Measurements from ENCODE around the gene LRRC59. TPM values are rescaled to one million over a fixed set of nuclear protein-coding genes. Genes with fewer than 3 reads are reported as not detected.

Gene LRRC59
- 10 to 100 TPM; 45.0 to 47.1 TPM for total RNA-seq

- DNase-seq (peak; percentile 98), ATAC-seq (ENCODE audit: low read depth) (peak; percentile 94)
- H3K27ac Mint-ChIP-seq, result peak within 1 kb of the TSS; percentile 88
- POLR2A ChIA-PET, result interaction anchor here (0.6 to 3.8 kb wide), 15 partner anchors 15 to 516 kb away, joined by 3 to 39 read pairs (median 5); partner anchors contain the start of genes ACSF2, EME1, MRPL27 and XYLT2
- peaks cover 11% of the 10 kb centered on the region for H3K36me3 Mint-ChIP-seq
- H3K27me3 Mint-ChIP-seq, result peaks cover 1% of the 10 kb centered on the region
- peak within 1 kb of the TSS; percentile 98 for H3K4me3 Mint-ChIP-seq
- peaks cover 3% of the 10 kb centered on the region for H3K9me3 Mint-ChIP-seq
- H3K4me1 Mint-ChIP-seq, result peaks cover 21% of the 10 kb centered on the region
These were observed at the start of gene LRRC59 for GRCh38 chr17:50397111-50397918. Gene LRRC59, minus strand, starts transcription at chr17:50397523. Its CDS starts 206 bp downstream, at chr17:50397317.

GRCh38 chr17:50445730-50446325 is 48.5 kb upstream of the LRRC59 start:
- Mint-ChIP-seq H3K27me3 (no peaks in the 10 kb centered on the region), H3K36me3 (peaks cover 2% of the 10 kb centered on the region), H3K9me3 (no peaks in the 10 kb centered on the region), H3K4me1 (no peaks in the 10 kb centered on the region), H3K4me3 (no peak overlapping the region), H3K27ac (no peak overlapping the region)
- POLR2A ChIA-PET, result no interaction called here
- no peak for ATAC-seq (ENCODE audit: low read depth)
- no peak for DNase-seq

DNA sequence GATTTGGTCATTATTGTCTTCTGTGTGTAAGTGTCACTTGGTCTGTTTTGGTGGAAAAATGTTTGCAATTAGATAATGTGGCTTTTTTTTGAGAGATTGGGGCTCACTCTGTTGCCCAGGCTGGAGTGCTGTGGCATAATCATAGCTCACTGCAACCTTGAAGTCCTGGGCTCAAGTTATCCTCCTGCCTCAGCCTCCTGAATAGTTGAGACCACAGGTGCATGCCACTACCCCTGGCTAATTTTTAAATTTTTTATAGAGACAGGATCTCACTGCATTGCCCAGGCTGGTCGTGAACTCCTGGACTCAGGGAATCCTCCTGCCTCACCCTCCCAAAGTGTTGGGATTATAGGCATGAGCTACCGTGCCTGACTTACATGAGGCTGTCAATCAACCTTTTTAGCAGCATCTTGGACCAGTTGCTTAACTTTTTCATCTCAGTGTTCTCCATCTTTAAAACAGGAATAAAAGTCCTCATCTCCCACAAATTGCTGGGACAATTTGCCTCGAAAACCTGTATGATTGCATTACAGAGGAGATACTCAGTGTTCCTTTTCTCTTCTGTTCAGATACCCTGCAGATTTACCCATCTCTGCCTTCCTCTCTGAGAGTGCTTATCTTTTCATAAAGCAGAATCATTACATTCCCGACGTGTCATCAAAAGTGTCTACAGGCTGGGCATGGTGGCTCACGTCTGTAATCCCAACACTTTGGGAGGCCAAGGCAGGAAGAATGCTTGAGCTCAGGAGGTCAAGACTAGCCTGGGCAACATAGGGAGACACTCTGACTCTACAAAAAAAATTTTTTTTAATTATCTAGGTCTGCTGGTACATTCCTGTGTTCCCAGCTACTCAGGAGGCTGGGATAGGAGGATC is 47.8 kb upstream of the LRRC59 start:
- no peak for ATAC-seq (ENCODE audit: low read depth)
- Mint-ChIP-seq H3K27ac (no peak overlapping the region), H3K9me3 (no peaks in the 10 kb centered on the region), H3K36me3 (no peaks in the 10 kb centered on the region), H3K4me1 (no peaks in the 10 kb centered on the region), H3K27me3 (no peaks in the 10 kb centered on the region), H3K4me3 (no peak overlapping the region)
- DNase-seq, result no peak
- POLR2A ChIA-PET, result no interaction called here

DNA sequence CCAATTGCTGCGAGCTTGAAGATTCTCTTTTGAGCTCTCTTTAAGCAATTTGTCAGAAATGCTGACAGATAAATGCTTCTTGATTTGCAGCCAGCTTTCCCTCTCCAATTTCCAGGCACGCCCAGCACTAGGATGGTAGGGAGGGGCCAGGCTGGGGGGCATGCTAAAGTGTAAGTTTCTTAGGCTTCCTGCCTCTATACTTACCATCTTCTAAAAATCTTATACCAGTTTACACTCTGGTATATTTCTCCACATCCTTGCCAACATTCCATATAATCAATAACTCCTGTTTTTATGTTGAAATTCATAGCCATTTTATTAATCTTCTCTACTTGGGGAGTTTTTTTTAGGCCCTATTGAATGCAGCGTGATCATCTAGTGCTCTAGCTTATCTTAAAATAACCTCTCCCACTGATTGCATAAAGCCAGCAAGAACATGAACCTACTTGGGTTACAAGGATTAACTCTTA is 46.2 kb upstream of the LRRC59 start:
- peaks cover 2% of the 10 kb centered on the region for H3K4me1 Mint-ChIP-seq
- DNase-seq, result no peak
- no peaks in the 10 kb centered on the region for H3K36me3 Mint-ChIP-seq
- no peaks in the 10 kb centered on the region for H3K27me3 Mint-ChIP-seq
- ATAC-seq (ENCODE audit: low read depth), result no peak
- H3K27ac Mint-ChIP-seq, result no peak overlapping the region
- H3K9me3 Mint-ChIP-seq, result no peaks in the 10 kb centered on the region
- no peak overlapping the region for H3K4me3 Mint-ChIP-seq
- POLR2A ChIA-PET, result interaction anchor here (0.6 kb wide), 1 partner anchor 11 kb away, joined by 3 read pairs; no protein-coding TSS in a partner anchor

GRCh38 chr17:50440838-50441829 is 43.8 kb upstream of the LRRC59 start:
- DNase-seq (no peak), ATAC-seq (ENCODE audit: low read depth) (no peak)
- peaks cover 6% of the 10 kb centered on the region for H3K36me3 Mint-ChIP-seq
- no peaks in the 10 kb centered on the region for H3K9me3 Mint-ChIP-seq
- no peak overlapping the region for H3K4me3 Mint-ChIP-seq
- no peaks in the 10 kb centered on the region for H3K27me3 Mint-ChIP-seq
- H3K27ac Mint-ChIP-seq, result no peak overlapping the region
- peaks cover 2% of the 10 kb centered on the region for H3K4me1 Mint-ChIP-seq
- POLR2A ChIA-PET, result interaction anchor here (0.7 kb wide), 1 partner anchor 24 kb away, joined by 3 read pairs; no protein-coding TSS in a partner anchor

DNA sequence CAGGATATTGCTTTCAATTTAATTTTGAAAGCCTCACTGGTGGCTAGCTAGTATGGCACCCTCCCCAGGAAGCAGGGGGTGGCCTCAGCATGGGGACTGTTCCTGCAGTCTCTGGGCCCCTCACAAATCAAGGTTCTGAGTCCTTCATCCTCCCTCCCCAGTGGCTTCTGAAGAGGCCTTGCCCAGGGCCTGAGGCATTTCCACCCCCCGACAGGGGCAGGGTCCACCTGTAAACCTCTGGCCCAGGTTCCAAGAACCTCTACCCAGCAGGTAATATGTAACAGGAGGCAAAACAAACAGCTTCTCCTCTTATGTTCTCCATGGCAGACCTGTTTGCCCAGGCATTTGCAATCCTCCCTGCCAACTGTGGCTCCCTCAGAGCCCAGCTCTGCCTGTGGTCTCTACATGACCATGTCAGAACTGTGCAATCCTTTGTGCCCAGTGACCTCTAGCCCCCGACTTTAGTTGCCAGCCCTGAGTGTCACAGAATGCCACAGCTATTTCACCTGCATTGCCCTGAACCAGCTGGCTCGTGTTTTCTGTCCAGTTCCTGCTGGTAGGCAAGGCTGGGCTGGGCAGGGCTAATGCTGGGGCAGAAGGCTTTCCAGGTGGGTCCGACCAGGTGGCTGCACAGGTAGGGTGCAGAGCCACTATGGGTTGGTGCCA is 43.0 kb upstream of the LRRC59 start:
- Mint-ChIP-seq H3K36me3 (peaks cover 6% of the 10 kb centered on the region), H3K9me3 (no peaks in the 10 kb centered on the region), H3K4me1 (peaks cover 2% of the 10 kb centered on the region), H3K27me3 (no peaks in the 10 kb centered on the region), H3K4me3 (no peak overlapping the region), H3K27ac (no peak overlapping the region)
- DNase-seq, result no peak
- ATAC-seq (ENCODE audit: low read depth), result no peak
- POLR2A ChIA-PET, result interaction anchor here (0.5 to 0.7 kb wide), 2 partner anchors 24 to 141 kb away, joined by 3 read pairs; no protein-coding TSS in a partner anchor

- H3K27ac Mint-ChIP-seq, result no peak overlapping the region
- POLR2A ChIA-PET, result no interaction called here
- H3K4me3 Mint-ChIP-seq, result no peak overlapping the region
- no peak for DNase-seq
- H3K9me3 Mint-ChIP-seq, result no peaks in the 10 kb centered on the region
- peaks cover 5% of the 10 kb centered on the region for H3K4me1 Mint-ChIP-seq
- no peaks in the 10 kb centered on the region for H3K27me3 Mint-ChIP-seq
- no peak for ATAC-seq (ENCODE audit: low read depth)
- H3K36me3 Mint-ChIP-seq, result peaks cover 6% of the 10 kb centered on the region
These were observed 41.7 kb upstream of the LRRC59 start for GRCh38 chr17:50439008-50439407.

GRCh38 chr17:50437409-50437808 is 40.1 kb upstream of the LRRC59 start:
- Mint-ChIP-seq H3K27me3 (no peaks in the 10 kb centered on the region), H3K4me3 (no peak overlapping the region), H3K9me3 (no peaks in the 10 kb centered on the region), H3K4me1 (peaks cover 7% of the 10 kb centered on the region), H3K27ac (no peak overlapping the region), H3K36me3 (peaks cover 6% of the 10 kb centered on the region)
- no peak for ATAC-seq (ENCODE audit: low read depth)
- POLR2A ChIA-PET, result interaction anchor here (0.7 kb wide), 1 partner anchor 9 kb away, joined by 3 read pairs; no protein-coding TSS in a partner anchor
- DNase-seq, result no peak

GRCh38 chr17:50432125-50432762 is 34.9 kb upstream of the LRRC59 start:
- peaks cover 5% of the 10 kb centered on the region for H3K36me3 Mint-ChIP-seq
- H3K4me3 Mint-ChIP-seq, result no peak overlapping the region
- H3K9me3 Mint-ChIP-seq, result no peaks in the 10 kb centered on the region
- H3K27me3 Mint-ChIP-seq, result no peaks in the 10 kb centered on the region
- ATAC-seq (ENCODE audit: low read depth), result no peak
- no peak overlapping the region for H3K27ac Mint-ChIP-seq
- no peak for DNase-seq
- POLR2A ChIA-PET, result interaction anchor here (0.6 kb wide), 1 partner anchor 1082 kb away, joined by 4 read pairs; no protein-coding TSS in a partner anchor
- peaks cover 20% of the 10 kb centered on the region for H3K4me1 Mint-ChIP-seq

GRCh38 chr17:50430821-50431618 is 33.7 kb upstream of the LRRC59 start:
- peaks cover 4% of the 10 kb centered on the region for H3K36me3 Mint-ChIP-seq
- H3K4me3 Mint-ChIP-seq, result no peak overlapping the region
- no peaks in the 10 kb centered on the region for H3K27me3 Mint-ChIP-seq
- no peaks in the 10 kb centered on the region for H3K9me3 Mint-ChIP-seq
- DNase-seq (no peak), ATAC-seq (ENCODE audit: low read depth) (no peak)
- H3K27ac Mint-ChIP-seq, result no peak overlapping the region
- POLR2A ChIA-PET, result interaction anchor here (1.7 kb wide), 1 partner anchor 9 kb away, joined by 7 read pairs; no protein-coding TSS in a partner anchor
- peaks cover 25% of the 10 kb centered on the region for H3K4me1 Mint-ChIP-seq

DNA sequence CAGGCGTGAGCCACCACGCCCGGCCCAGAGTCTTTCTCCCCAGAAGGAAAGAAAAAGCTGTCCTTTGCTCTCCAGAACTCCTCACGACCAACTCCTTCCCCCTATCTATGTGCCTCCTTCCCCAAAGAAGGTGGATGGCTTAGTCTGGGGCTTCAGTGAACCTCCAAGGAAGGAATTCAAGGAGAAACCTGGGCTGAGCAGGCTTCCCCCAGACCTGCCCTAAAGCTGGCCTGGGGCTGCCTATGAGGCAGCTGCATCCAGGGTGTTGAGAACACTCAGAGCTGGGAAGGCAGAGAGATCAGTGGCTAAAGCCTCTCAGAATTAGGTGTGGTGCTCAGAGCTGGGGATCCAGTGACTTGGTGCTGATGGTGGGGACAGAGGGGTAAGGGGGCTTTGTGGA is 32.5 kb upstream of the LRRC59 start:
- peaks cover 4% of the 10 kb centered on the region for H3K36me3 Mint-ChIP-seq
- H3K4me1 Mint-ChIP-seq, result peaks cover 32% of the 10 kb centered on the region
- H3K27me3 Mint-ChIP-seq, result no peaks in the 10 kb centered on the region
- ATAC-seq (ENCODE audit: low read depth), result no peak
- H3K4me3 Mint-ChIP-seq, result no peak overlapping the region
- DNase-seq, result no peak
- no peak overlapping the region for H3K27ac Mint-ChIP-seq
- H3K9me3 Mint-ChIP-seq, result no peaks in the 10 kb centered on the region
- POLR2A ChIA-PET, result no interaction called here

All from activated naive CD8-positive, alpha-beta T cell treated with anti-CD3 and anti-CD28 coated beads, Interleukin-2, amount 10 ng/mL, durations not matched to agents 7 days and 5 days (primary cell).